IMR-90 (cell line): ENCODE data around the gene FAAP20. TPM values are rescaled to one million over a fixed set of nuclear protein-coding genes. Genes with fewer than 3 reads are reported as not detected.
A peak's percentile ranks its signal among the peaks of the same experiment; 100 is the strongest.

Experiments used
- ATAC-seq: fragments of 200-7000 bp; cut with Tn5 transposase; 2 replicates; pipeline ENCODE4 v1.9.1; 2020; ENCODE audit warnings: low read depth, mild to moderate bottlenecking, moderate library complexity
- BruUV-seq: library from RNA; stranded (reverse); fragments of 400-500 nt; replicated peaks from 2 replicates; lab custom pipeline; 2021; lab: Mats Ljungman, UMichigan
- CTCF ChIA-PET: fragments of 300-600 bp; formaldehyde crosslinking; extraction: SDS; loops from one replicate; lab custom pipeline; 2021; ENCODE audit warnings: antibody characterized with exemption; lab: Yijun Ruan, JAX
- POLR2A ChIA-PET: fragments of 300-600 bp; sonication (Branson Sonifier 250); formaldehyde crosslinking; loops from one replicate; lab custom pipeline; 2022; ENCODE audit warnings: antibody characterized with exemption; ENCODE audit not compliant: unreplicated experiment; lab: Charles Lee
- DNase-seq: peaks from one replicate; pipeline ENCODE4 v3.0.0; 2013
- H2AFZ ChIP-seq: replicated peaks from 2 replicates; pipeline ENCODE3; 2013; ENCODE audit warnings: low read length, mild to moderate bottlenecking; ENCODE audit not compliant: poor library complexity
- H2AK5ac ChIP-seq: 2 replicates; pipeline ENCODE4 v1.6.1; 2013; ENCODE audit warnings: low read depth, low read length, inconsistent platforms
- H2AK9ac ChIP-seq: replicated peaks from 2 replicates; pipeline ENCODE3; 2013; ENCODE audit warnings: mild to moderate bottlenecking, low read depth, low read length, moderate library complexity; ENCODE audit not compliant: poor library complexity
- H2BK120ac ChIP-seq: 2 replicates; pipeline ENCODE4 v1.6.1; 2013; ENCODE audit warnings: low read depth, low read length, inconsistent platforms
- H2BK15ac ChIP-seq: 3 replicates; pipeline ENCODE4 v1.6.1; 2013; ENCODE audit warnings: low read depth, low read length, inconsistent platforms
- H2BK20ac ChIP-seq: 2 replicates; pipeline ENCODE4 v1.6.1; 2013; ENCODE audit warnings: low read depth, mild to moderate bottlenecking, inconsistent platforms, low read length, moderate library complexity
- H2BK5ac ChIP-seq: 2 replicates; pipeline ENCODE4 v1.6.1; 2013; ENCODE audit warnings: mild to moderate bottlenecking, low read depth, low read length, inconsistent platforms; ENCODE audit not compliant: poor library complexity, severe bottlenecking
- H3K14ac ChIP-seq: replicated peaks from 2 replicates; pipeline ENCODE4 v1.6.1; 2013; ENCODE audit warnings: low read depth, low read length, inconsistent platforms
- H3K18ac ChIP-seq: 2 replicates; pipeline ENCODE4 v1.6.1; 2013; ENCODE audit warnings: low read depth, low read length, control low read depth
- H3K23ac ChIP-seq: 2 replicates; pipeline ENCODE4 v1.6.1; 2013; ENCODE audit warnings: low read depth, low read length, inconsistent platforms
- H3K27ac ChIP-seq: 2 replicates; pipeline ENCODE4 v1.5.1; 2013; ENCODE audit warnings: mild to moderate bottlenecking, control low read depth, low read length; ENCODE audit not compliant: insufficient read depth
- H3K27me3 ChIP-seq: 2 replicates; pipeline ENCODE4 v1.6.1; 2013; ENCODE audit warnings: low read length; ENCODE audit not compliant: control insufficient read depth, insufficient read depth
- H3K36me3 ChIP-seq: 2 replicates; pipeline ENCODE4 v1.6.1; 2013; ENCODE audit warnings: low read length, mixed read lengths; ENCODE audit not compliant: control insufficient read depth, insufficient read depth
- H3K4ac ChIP-seq: 2 replicates; pipeline ENCODE4 v1.6.1; 2013; ENCODE audit warnings: low read depth, low read length, inconsistent platforms
- H3K4me1 ChIP-seq: 2 replicates; pipeline ENCODE4 v1.6.1; 2013; ENCODE audit warnings: low read length, mixed read lengths; ENCODE audit not compliant: control insufficient read depth, insufficient read depth
- H3K4me2 ChIP-seq: 2 replicates; pipeline ENCODE4 v1.6.1; 2013; ENCODE audit warnings: low read depth, mild to moderate bottlenecking, control low read depth, low read length, moderate library complexity
- H3K4me3 ChIP-seq: 2 replicates; pipeline ENCODE4 v1.5.1; 2013; ENCODE audit warnings: low read depth, mild to moderate bottlenecking, control low read depth, low read length, moderate library complexity; ENCODE audit not compliant: insufficient read depth
- H3K56ac ChIP-seq: 2 replicates; pipeline ENCODE4 v1.6.1; 2013; ENCODE audit warnings: low read length, inconsistent platforms; ENCODE audit not compliant: insufficient read depth; ENCODE audit errors: extremely low read depth
- H3K79me1 ChIP-seq, 2 experiments: 2 replicates each; pipeline ENCODE4 v1.6.1; 2013; ENCODE audit warnings: low read length in 2 of 2, inconsistent platforms in 1 of 2, low read depth in 1 of 2
- H3K9ac ChIP-seq: 2 replicates; pipeline ENCODE4 v1.6.1; 2013; ENCODE audit warnings: low read depth, low read length, control low read depth
- H3K9me1 ChIP-seq: 2 replicates; pipeline ENCODE4 v1.6.1; 2013; ENCODE audit warnings: low read length, inconsistent platforms; ENCODE audit not compliant: insufficient read depth
- H3K9me3 ChIP-seq: 2 replicates; pipeline ENCODE4 v1.6.1; 2013; ENCODE audit warnings: low read length; ENCODE audit not compliant: control insufficient read depth, insufficient read depth
- H4K20me1 ChIP-seq: 2 replicates; pipeline ENCODE4 v1.6.1; 2013; ENCODE audit warnings: low read length, inconsistent platforms; ENCODE audit not compliant: insufficient read depth
- H4K5ac ChIP-seq: 2 replicates; pipeline ENCODE4 v1.6.1; 2013; ENCODE audit warnings: mild to moderate bottlenecking, low read depth, low read length, control low read depth
- H4K8ac ChIP-seq, 2 experiments: 2 replicates each; pipeline ENCODE4 v1.6.1; 2013; ENCODE audit warnings: low read depth in 2 of 2, low read length in 2 of 2, control low read depth in 1 of 2, inconsistent platforms in 1 of 2
- H4K91ac ChIP-seq: 2 replicates; pipeline ENCODE4 v1.6.1; 2013; ENCODE audit warnings: low read depth, low read length, inconsistent platforms; ENCODE audit not compliant: insufficient read depth
- CEBPB ChIP-seq: IDR thresholded peaks from 2 replicates; pipeline ENCODE4 v1.6.1; 2012; ENCODE audit warnings: low read depth, low read length, improper control_type of control experiment
- CHD1 ChIP-seq: IDR thresholded peaks from 2 replicates; pipeline ENCODE4 v1.6.1; 2012; ENCODE audit warnings: low read depth, low read length, improper control_type of control experiment
- POLR2A ChIP-seq: IDR thresholded peaks from 2 replicates; pipeline ENCODE4 v1.6.1; 2012; ENCODE audit warnings: mild to moderate bottlenecking, low read depth, low read length
- RFX5 ChIP-seq: IDR thresholded peaks from 2 replicates; pipeline ENCODE4 v1.8.0; 2012; ENCODE audit warnings: low read depth, mild to moderate bottlenecking, low read length, moderate library complexity
- WGBS, 2 experiments: methylation state at CpG; one replicate each; pipeline versions ENCODE4 v1.1.5 to v1.1.7; 2013; ENCODE audit warnings: missing lambda C conversion rate in 2 of 2; ENCODE audit not compliant: insufficient read length in 1 of 2; ENCODE audit errors: extremely low coverage in 2 of 2; 5-methylcytosine and 5-hydroxymethylcytosine counted together
- dilution Hi-C: fragments of 300-500 bp; cut with HindIII; formaldehyde crosslinking; loops from one replicate; pipeline ENCODE4 v1.14.3; 2018; ENCODE audit warnings: low sequenced_read_pairs; ENCODE audit not compliant: unreplicated experiment
- in situ Hi-C: fragments of 300-500 bp; cut with MboI; formaldehyde crosslinking; loops from 3 replicates; pipeline ENCODE4 v1.14.3; 2019; ENCODE audit warnings: low sequenced_read_pairs, inconsistent platforms, mixed read lengths
- intact Hi-C: fragments of 100-400 bp; cut with micrococcal nuclease; formaldehyde crosslinking; loops from 2 replicates; pipeline ENCODE4 v1.10.0; 2022
- polyA plus RNA-seq, 3 experiments: library from polyadenylated mRNA; depleted of rRNA; stranded (reverse); fragments of >200 nt; gene quantifications; 2 replicates each; pipeline ENCODE4 v1.2.3, GENCODE V29; 2012; ENCODE audit warnings: low replicate concordance in 1 of 3
- total RNA-seq: library from RNA; depleted of rRNA; stranded (reverse); fragments of >200 nt; gene quantifications from 2 replicates; pipeline ENCODE4 v1.2.3, GENCODE V29; 2012
- TF ChIP-seq, protein P1 (sequence below): fragments of 150-350 bp; IDR thresholded peaks from 2 replicates; pipeline ENCODE4 v1.6.1; 2017; ENCODE audit warnings: mild to moderate bottlenecking, antibody characterized with exemption, low read length, low read depth

Gene FAAP20
- total and polyA plus RNA-seq, 2 of the 4 experiments (the other 2 are of a cell fraction), result 6.5 to 31.5 TPM

DNA sequence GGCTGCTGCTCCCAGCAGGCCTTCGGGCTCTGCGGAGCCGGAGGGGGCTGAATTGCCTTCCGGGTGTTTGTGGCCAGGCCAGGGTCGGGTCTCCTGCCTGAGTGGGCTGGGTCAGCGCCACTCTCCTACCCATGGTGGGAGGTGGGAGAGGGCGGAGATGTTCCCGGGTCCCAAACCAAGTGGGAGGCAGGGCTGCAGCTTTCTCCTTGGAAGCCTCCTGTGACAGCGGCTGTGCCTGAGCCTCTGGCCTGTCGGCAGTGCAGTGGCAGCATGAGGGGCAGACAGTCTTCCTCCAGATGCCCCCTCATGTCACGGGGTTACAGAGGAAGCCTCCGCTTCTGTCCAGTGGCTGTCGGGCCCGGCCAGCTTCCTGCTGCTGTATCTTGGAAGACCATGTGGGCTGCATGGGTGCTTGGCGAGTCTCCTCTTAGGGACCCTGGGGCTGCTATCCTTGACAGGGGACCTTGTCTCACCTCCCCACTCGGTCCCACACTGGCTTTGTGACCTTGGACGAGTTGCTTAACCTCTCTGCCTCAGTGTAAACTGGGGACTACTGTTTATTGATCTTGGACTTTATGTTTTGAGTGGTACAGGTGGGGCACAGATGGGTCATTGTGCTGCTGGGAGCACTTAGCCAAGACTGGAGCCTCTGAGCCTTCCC is 37.8 kb upstream of the FAAP20 start:
- Histone ChIP-seq H4K91ac (no peak overlapping the region; the same call in 1 of the 2 replicates), H3K79me1 (peaks cover 0 to 23% of the 10 kb centered on the region in 2 experiments; a peak in 1 of 4 replicates), H2BK120ac (no peak overlapping the region), H3K18ac (peak overlapping the region; percentile 0; the same call in 1 of the 2 replicates), H3K9ac (peak overlapping the region; percentile 38), H4K20me1 (peaks cover 88% of the 10 kb centered on the region), H3K9me1 (peaks cover 13% of the 10 kb centered on the region), H3K23ac (peak overlapping the region; percentile 69), H3K4ac (peak overlapping the region; percentile 28), H3K14ac (no peak overlapping the region; the same call in 1 of the 2 replicates), H3K4me2 (peak overlapping the region; percentile 85), H3K27me3 (no peaks in the 10 kb centered on the region), H3K9me3 (no peaks in the 10 kb centered on the region), H2BK20ac (no peak overlapping the region), H3K4me3 (peak overlapping the region; percentile 31), H2BK5ac (peak overlapping the region; percentile 33), H4K5ac (no peak overlapping the region; the same call in 1 of the 2 replicates), H2AK9ac (peak overlapping the region; percentile 79), H2AK5ac (no peak overlapping the region; the same call in 1 of the 2 replicates), H4K8ac (no peak overlapping the region), H2AFZ (peak overlapping the region; percentile 46), H3K36me3 (peaks cover 6% of the 10 kb centered on the region; the same call in 1 of the 2 replicates), H3K4me1 (peaks cover 34% of the 10 kb centered on the region), H3K56ac (no peak overlapping the region), H3K27ac (peak overlapping the region; percentile 69), H2BK15ac (no peak overlapping the region)
- intact Hi-C loops, result loop anchor here (5.0 kb wide), 1 partner anchor 45 kb away; no protein-coding TSS in a partner anchor
- CTCF ChIA-PET, result interaction anchor here (1.1 to 1.5 kb wide), 3 partner anchors 38 to 149 kb away, joined by 3 to 5 read pairs (median 5); partner anchors contain the start of gene FAAP20
- DNase-seq, result no peak
- no TSS peak for BruUV-seq
- POLR2A ChIA-PET, result interaction anchor here (1.4 kb wide), 1 partner anchor 149 kb away, joined by 4 read pairs; no protein-coding TSS in a partner anchor
- in situ Hi-C loops, result loop anchor here (5.0 kb wide), 1 partner anchor 35 kb away; no protein-coding TSS in a partner anchor
- dilution Hi-C loops, result no loop called here
- TF ChIP-seq CEBPB (no peak), RFX5 (no peak), POLR2A (no peak), CHD1 (no peak)
- TF ChIP-seq, protein P1, sequence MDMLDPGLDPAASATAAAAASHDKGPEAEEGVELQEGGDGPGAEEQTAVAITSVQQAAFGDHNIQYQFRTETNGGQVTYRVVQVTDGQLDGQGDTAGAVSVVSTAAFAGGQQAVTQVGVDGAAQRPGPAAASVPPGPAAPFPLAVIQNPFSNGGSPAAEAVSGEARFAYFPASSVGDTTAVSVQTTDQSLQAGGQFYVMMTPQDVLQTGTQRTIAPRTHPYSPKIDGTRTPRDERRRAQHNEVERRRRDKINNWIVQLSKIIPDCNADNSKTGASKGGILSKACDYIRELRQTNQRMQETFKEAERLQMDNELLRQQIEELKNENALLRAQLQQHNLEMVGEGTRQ, result no peak
- 33% methylated on average over 6 of the region's 17 CpGs; no CpG with 5 or more reads in 1 of the 2 experiments for WGBS, 2 experiments
- no peak for ATAC-seq
